Medulla oblongata (tissue), 1 donor: Measurements from ENCODE around the gene CFAP70.

Experiments used
- DNase-seq: peaks from one replicate; pipeline ENCODE4 v3.0.0-alpha.2; 2015; ENCODE audit errors: extremely low spot score

CFAP70 gene

GRCh38 chr10:73215749-73216148, 142.9 kb downstream of the CFAP70 start:
- no peak for DNase-seq

GRCh38 chr10:73211106-73211811, 147.4 kb downstream of the CFAP70 start:
- no peak for DNase-seq

- DNase-seq = no peak
These were observed 148.1 kb downstream of the CFAP70 start for GRCh38 chr10:73210395-73211105.

- no peak for DNase-seq
These were observed 149.0 kb downstream of the CFAP70 start for GRCh38 chr10:73209705-73210104.

GRCh38 chr10:73207883-73208282, 150.8 kb downstream of the CFAP70 start:
- DNase-seq = no peak

GRCh38 chr10:73206385-73206784, 152.3 kb downstream of the CFAP70 start:
- no peak for DNase-seq

- DNase-seq = no peak
These were observed 152.8 kb downstream of the CFAP70 start for GRCh38 chr10:73205890-73206289.

- DNase-seq = no peak
These were observed 153.6 kb downstream of the CFAP70 start for GRCh38 chr10:73205081-73205480.
